HEK293 (cell line): ENCODE results near the gene CSGALNACT2.

Experiments
- EGR2 ChIP-seq: fragments of 450-650 bp; formaldehyde crosslinking; IDR thresholded peaks from 2 replicates; pipeline ENCODE4 v1.5.1; 2016; ENCODE audit warnings: low read depth, missing biosample characterization, missing genetic modification characterization
- KLF8 ChIP-seq: fragments of 450-650 bp; formaldehyde crosslinking; IDR thresholded peaks from 2 replicates; pipeline ENCODE4 v1.5.1; 2016; ENCODE audit warnings: missing biosample characterization, missing genetic modification characterization
- PRDM1 ChIP-seq: fragments of 450-650 bp; formaldehyde crosslinking; IDR thresholded peaks from 2 replicates; pipeline ENCODE4; 2016; ENCODE audit warnings: missing biosample characterization, missing genetic modification characterization
- PRDM10 ChIP-seq: fragments of 450-650 bp; formaldehyde crosslinking; IDR thresholded peaks from 2 replicates; pipeline ENCODE4 v1.5.1; 2016; ENCODE audit warnings: missing biosample characterization, missing genetic modification characterization
- PRDM2 ChIP-seq: fragments of 450-650 bp; formaldehyde crosslinking; IDR thresholded peaks from 2 replicates; pipeline ENCODE4 v1.5.1; 2016; ENCODE audit warnings: missing biosample characterization, missing genetic modification characterization, borderline replicate concordance
- REPIN1 ChIP-seq: fragments of 450-650 bp; formaldehyde crosslinking; IDR thresholded peaks from 2 replicates; pipeline ENCODE4 v1.5.1; 2017; ENCODE audit warnings: missing biosample characterization, missing genetic modification characterization, low read depth
- SALL2 ChIP-seq: fragments of 450-650 bp; formaldehyde crosslinking; IDR thresholded peaks from 2 replicates; pipeline ENCODE4 v1.5.0; 2017; ENCODE audit warnings: missing biosample characterization, mild to moderate bottlenecking, missing genetic modification characterization, borderline replicate concordance
- SP7 ChIP-seq: fragments of 450-650 bp; formaldehyde crosslinking; IDR thresholded peaks from 2 replicates; pipeline ENCODE4 v1.5.1; 2016; ENCODE audit warnings: missing biosample characterization, missing genetic modification characterization
- ZBTB10 ChIP-seq: fragments of 450-650 bp; formaldehyde crosslinking; IDR thresholded peaks from 2 replicates; pipeline ENCODE4 v1.5.1; 2016; ENCODE audit warnings: missing biosample characterization, missing genetic modification characterization
- ZFHX2 ChIP-seq: fragments of 450-650 bp; formaldehyde crosslinking; conservative IDR thresholded peaks from 2 replicates; pipeline ENCODE4 v1.5.1; 2016; ENCODE audit warnings: missing biosample characterization, missing genetic modification characterization
- ZNF132 ChIP-seq: fragments of 450-650 bp; formaldehyde crosslinking; IDR thresholded peaks from 2 replicates; pipeline ENCODE4 v1.5.1; 2017; ENCODE audit warnings: missing biosample characterization, missing genetic modification characterization, borderline replicate concordance
- ZNF175 ChIP-seq: fragments of 450-650 bp; formaldehyde crosslinking; IDR thresholded peaks from 2 replicates; pipeline ENCODE4 v1.5.1; 2016; ENCODE audit warnings: missing biosample characterization, missing genetic modification characterization
- ZNF239 ChIP-seq: fragments of 450-650 bp; formaldehyde crosslinking; IDR thresholded peaks from 2 replicates; pipeline ENCODE4 v1.5.1; 2016; ENCODE audit warnings: missing biosample characterization, missing genetic modification characterization
- ZNF24 ChIP-seq: fragments of 450-650 bp; formaldehyde crosslinking; IDR thresholded peaks from 2 replicates; pipeline ENCODE4 v1.5.1; 2016; ENCODE audit warnings: missing biosample characterization, missing genetic modification characterization
- ZNF292 ChIP-seq: fragments of 450-650 bp; formaldehyde crosslinking; IDR thresholded peaks from 2 replicates; pipeline ENCODE4 v1.5.1; 2016; ENCODE audit warnings: low read depth, missing biosample characterization, missing genetic modification characterization, borderline replicate concordance
- ZNF366 ChIP-seq: fragments of 450-650 bp; formaldehyde crosslinking; conservative IDR thresholded peaks from 2 replicates; pipeline ENCODE4 v1.5.1; 2016; ENCODE audit warnings: missing biosample characterization, missing genetic modification characterization
- ZNF404 ChIP-seq: fragments of 450-650 bp; formaldehyde crosslinking; IDR thresholded peaks from 2 replicates; pipeline ENCODE4 v1.5.1; 2017; ENCODE audit warnings: missing biosample characterization, missing genetic modification characterization
- ZNF426 ChIP-seq: fragments of 450-650 bp; formaldehyde crosslinking; IDR thresholded peaks from 2 replicates; pipeline ENCODE4 v1.5.1; 2017; ENCODE audit warnings: missing biosample characterization, missing genetic modification characterization, mild to moderate bottlenecking, inconsistent platforms, moderate library complexity
- ZNF433 ChIP-seq: fragments of 450-650 bp; formaldehyde crosslinking; IDR thresholded peaks from 2 replicates; pipeline ENCODE4 v1.5.1; 2016; ENCODE audit warnings: missing biosample characterization, missing genetic modification characterization, low read depth
- ZNF473 ChIP-seq: fragments of 450-650 bp; formaldehyde crosslinking; IDR thresholded peaks from 2 replicates; pipeline ENCODE4 v1.5.1; 2017; ENCODE audit warnings: missing biosample characterization, missing genetic modification characterization
- ZNF610 ChIP-seq: fragments of 450-650 bp; formaldehyde crosslinking; IDR thresholded peaks from 2 replicates; pipeline ENCODE4 v1.5.1; 2016; ENCODE audit warnings: missing biosample characterization, missing genetic modification characterization, borderline replicate concordance
- ZNF658 ChIP-seq: fragments of 450-650 bp; formaldehyde crosslinking; IDR thresholded peaks from 2 replicates; pipeline ENCODE4; 2016; ENCODE audit warnings: missing biosample characterization, missing genetic modification characterization
- ZNF692 ChIP-seq: fragments of 450-650 bp; formaldehyde crosslinking; IDR thresholded peaks from 2 replicates; pipeline ENCODE4 v1.5.1; 2016; ENCODE audit warnings: missing biosample characterization, missing genetic modification characterization
- ZNF830 ChIP-seq: fragments of 450-650 bp; IDR thresholded peaks from 2 replicates; pipeline ENCODE4 v1.5.0; 2018; ENCODE audit warnings: missing biosample characterization, missing genetic modification characterization, low read depth, mild to moderate bottlenecking, moderate library complexity
- ZNF837 ChIP-seq: fragments of 450-650 bp; formaldehyde crosslinking; IDR thresholded peaks from 2 replicates; pipeline ENCODE4 v1.5.1; 2016; ENCODE audit warnings: missing biosample characterization, missing genetic modification characterization
- ZSCAN23 ChIP-seq: fragments of 450-650 bp; formaldehyde crosslinking; IDR thresholded peaks from 2 replicates; pipeline ENCODE4 v1.5.1; 2016; ENCODE audit warnings: missing biosample characterization, missing genetic modification characterization

The CSGALNACT2 gene

GRCh38 chr10:43105102-43105955 is 32.9 kb upstream of the CSGALNACT2 start (continued):
- TF ChIP-seq PRDM2 (no peak), PRDM10 (tag by site-specific recombination) (no peak), ZNF610 (tag by site-specific recombination) (0 out of 2 replicates have a peak, but pooled peaks have one; percentile 48), ZNF366 (no peak), ZNF692 (tag by site-specific recombination) (no peak), EGR2 (tag by site-specific recombination) (peak; percentile 85), ZNF473 (tag by site-specific recombination) (no peak), ZNF132 (tag by site-specific recombination) (no peak), SP7 (tag by site-specific recombination) (peak; percentile 68), REPIN1 (no peak), ZNF433 (no peak), ZNF239 (tag by site-specific recombination) (no peak), ZNF404 (tag by site-specific recombination) (no peak), KLF8 (peak; percentile 84; the same call in 1 of the 2 replicates), ZNF175 (tag by site-specific recombination) (no peak), ZNF24 (tag by site-specific recombination) (no peak), ZNF292 (tag by site-specific recombination) (no peak), ZNF426 (tag by site-specific recombination) (no peak), ZBTB10 (peak; percentile 82), ZNF837 (tag by site-specific recombination) (no peak), ZFHX2 (peak; percentile 94), ZNF830 (tag by site-specific recombination) (no peak), SALL2 (tag by site-specific recombination) (no peak), ZSCAN23 (tag by site-specific recombination) (no peak), PRDM1 (tag by site-specific recombination) (no peak), ZNF658 (tag by site-specific recombination) (no peak)
